Measurements from ENCODE around the gene FRMD4B.
"Not testable (repeated sequence)": the region's sequence is repeated elsewhere in the genome, so short reads cannot be mapped to it uniquely, and the experiment has no call there.

Gene FRMD4B

DNA sequence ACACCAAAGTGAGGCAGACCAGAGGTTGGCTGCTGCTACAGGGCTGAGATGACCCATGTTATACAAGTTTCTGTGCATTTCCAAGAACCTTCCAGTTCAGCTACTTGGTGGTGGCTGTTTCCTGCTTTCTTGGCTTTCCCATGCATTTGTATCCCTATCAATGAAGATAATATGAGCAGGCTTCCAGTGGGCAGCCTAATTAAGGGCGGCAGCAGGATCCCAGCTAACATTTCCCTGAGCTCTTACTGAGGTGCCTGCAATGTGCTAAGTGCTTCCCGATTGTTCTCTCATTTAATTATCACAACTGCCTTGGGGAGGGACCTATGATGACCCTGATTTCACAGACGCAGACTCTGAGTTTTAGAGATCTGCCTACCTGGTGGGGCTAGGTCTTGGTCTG, 95.5 kb downstream of the FRMD4B start:
- no peak overlapping the region for H3K4me3 ChIP-seq (ENCODE audit: low read depth, low read length)

GRCh38 chr3:69290006-69290405, 95.9 kb downstream of the FRMD4B start:
- no peak overlapping the region for H3K4me3 ChIP-seq (ENCODE audit: low read depth, low read length)

DNA sequence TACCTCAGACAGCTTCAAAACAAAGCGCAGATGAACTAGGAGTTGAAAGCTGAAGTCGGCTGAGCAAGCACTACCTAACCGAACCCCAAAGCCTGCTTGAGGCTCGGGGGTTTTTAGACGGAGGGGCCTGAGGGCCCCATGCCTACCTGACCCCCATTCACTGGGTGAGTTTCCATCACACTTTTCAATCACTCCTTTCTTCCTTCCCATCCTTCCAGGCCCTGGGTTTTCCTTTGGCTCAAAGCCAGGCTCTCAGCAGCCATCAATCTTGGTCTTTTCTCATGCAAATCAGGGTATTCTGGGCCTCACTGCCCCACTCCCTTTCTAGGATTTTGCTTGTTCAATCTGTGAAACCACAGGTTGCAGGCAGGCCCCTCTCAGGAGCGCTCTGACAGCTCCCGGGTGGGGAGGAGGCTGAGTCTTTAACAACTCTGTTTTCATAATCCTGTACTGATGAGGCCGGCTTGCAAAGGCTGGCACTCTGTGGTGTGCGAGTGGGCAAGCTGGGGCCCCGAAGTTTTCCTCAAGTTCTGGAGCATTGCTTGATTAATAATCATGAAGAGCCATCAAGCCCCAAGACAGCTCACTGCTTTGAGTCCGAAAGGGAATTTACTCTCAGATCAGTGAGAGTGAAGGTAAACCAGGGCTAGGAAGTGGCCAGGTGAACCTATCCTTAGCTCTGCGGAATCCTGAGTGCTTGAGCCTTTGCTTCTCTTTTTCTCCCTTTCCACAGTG, 97.6 kb downstream of the FRMD4B start:
- H3K4me3 ChIP-seq (ENCODE audit: low read depth, low read length) = no peak overlapping the region

- no peak overlapping the region for H3K4me3 ChIP-seq (ENCODE audit: low read depth, low read length)
Measured at GRCh38 chr3:69283913-69284611, 101.8 kb downstream of the FRMD4B start.

DNA sequence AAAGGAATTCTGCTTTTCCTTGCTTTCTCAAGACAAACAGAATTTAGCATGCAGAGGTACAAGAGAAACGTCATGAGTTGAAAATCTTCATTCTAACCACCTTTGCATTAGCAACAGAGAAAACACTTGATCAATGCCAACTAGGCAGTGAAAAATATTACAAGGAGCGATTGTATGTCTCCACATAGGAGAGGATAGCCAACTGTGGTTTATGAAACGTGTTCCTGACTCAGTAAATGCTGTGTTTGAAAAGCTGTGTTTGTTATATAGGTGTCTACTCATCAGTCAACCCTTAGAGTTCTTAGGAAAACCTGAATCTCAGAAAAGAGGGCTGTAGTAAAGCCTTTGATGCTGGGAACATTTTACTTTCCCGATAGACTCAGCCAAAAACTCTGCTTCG, 102.4 kb downstream of the FRMD4B start:
- no peak overlapping the region for H3K4me3 ChIP-seq (ENCODE audit: low read depth, low read length)

DNA sequence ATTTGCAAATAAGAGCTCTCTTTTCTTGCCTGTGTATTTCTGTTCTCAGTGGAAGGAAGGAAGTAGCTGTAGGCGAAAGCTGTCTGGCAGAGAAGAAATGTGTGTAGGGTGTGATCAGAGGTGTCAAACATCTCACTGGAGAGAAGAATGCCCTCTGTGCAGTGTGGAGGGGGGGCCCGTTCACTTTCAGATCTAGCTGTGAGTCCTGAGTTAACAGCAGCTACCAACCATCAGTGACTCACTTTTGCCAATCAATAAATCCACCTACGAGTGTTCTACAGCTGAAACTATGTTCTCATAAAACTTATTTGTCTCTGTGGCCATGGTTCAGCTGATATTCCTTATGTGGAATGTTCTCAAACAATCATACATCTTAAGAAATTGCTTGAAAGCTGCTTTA, 103.7 kb downstream of the FRMD4B start:
- no peak overlapping the region for H3K4me3 ChIP-seq (ENCODE audit: low read depth, low read length)

DNA sequence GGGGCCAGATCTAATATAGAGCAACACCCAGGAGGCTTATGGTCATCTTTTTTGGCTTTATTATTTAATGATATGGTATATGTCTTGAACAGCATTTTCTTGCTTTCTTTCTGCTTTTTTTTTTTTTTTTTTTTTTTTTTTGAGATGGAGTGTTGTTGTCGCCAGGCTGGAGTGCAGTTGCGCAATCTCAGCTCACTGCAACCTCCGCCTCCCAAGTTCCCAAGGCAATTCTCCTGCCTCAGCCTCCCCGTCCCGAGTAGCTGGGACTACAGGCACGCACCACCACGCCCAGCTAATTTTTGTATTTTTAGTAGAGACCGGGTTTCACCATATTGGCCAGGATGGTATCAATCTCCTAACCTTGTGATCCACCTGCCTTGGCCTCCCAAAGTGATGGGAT, 108.5 kb downstream of the FRMD4B start:
- H3K4me3 ChIP-seq (ENCODE audit: low read depth, low read length) = not testable (repeated sequence)

DNA sequence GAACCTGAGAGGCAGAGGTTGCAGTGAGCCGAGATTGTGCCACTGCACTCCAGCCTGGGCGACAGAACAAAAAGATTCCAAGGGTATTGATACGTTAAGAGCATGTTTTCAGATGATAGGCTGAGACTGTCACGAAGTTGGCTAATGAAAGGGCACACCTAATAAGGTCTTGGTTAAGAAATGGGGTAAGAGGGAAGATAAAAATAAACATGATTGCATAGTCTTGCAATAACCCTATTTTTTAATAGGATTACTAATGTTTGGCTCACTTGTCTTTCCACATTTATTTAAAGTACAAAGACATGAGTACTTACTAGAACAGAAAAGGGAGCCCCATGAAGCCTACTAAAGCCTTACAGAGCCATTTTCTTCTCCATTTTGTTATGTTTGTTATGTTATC, 109.0 kb downstream of the FRMD4B start:
- no peak overlapping the region for H3K4me3 ChIP-seq (ENCODE audit: low read depth, low read length)

DNA sequence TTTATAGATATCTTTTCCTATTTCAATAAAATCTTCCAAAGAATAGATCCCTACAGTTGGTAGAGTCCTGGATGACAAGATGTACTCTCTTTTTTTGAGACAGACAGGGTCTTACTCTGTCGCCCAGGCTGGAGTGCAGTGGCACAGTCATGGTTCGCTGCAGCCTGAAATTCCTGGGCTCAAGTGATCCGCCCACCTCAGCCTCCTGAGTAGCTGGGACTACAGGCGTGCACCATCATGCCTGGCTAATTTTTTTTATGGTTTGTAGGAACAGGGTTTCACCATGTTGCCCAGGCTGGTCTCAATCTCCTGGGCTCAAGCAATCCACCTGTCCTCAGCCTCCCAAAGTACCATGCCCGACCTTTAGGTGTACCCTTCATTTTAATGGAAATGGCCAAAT, 109.7 kb downstream of the FRMD4B start:
- H3K4me3 ChIP-seq (ENCODE audit: low read depth, low read length) = not testable (repeated sequence)

GRCh38 chr3:69273896-69274295, 112.0 kb downstream of the FRMD4B start:
- H3K4me3 ChIP-seq (ENCODE audit: low read depth, low read length) = no peak overlapping the region

DNA sequence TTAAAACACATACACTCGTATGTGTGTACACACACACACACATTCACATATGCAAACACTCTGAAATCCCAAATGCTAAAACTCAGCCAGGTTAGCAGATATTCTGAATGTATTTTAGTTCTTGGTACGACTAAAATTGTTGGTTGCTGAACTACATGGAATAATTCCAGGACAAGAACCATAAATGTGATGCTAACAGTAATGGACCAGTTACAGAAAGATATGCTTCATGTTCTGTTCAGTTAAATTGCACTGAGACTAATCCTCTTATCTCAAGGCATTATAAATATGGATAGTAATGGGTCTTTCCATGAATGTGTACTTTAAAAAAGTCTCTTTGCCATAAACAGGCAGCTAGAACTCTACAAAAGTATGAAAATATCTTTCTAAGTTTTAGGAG, 113.3 kb downstream of the FRMD4B start:
- no peak overlapping the region for H3K4me3 ChIP-seq (ENCODE audit: low read depth, low read length)

GRCh38 chr3:69271098-69271497, 114.8 kb downstream of the FRMD4B start:
- no peak overlapping the region for H3K4me3 ChIP-seq (ENCODE audit: low read depth, low read length)

DNA sequence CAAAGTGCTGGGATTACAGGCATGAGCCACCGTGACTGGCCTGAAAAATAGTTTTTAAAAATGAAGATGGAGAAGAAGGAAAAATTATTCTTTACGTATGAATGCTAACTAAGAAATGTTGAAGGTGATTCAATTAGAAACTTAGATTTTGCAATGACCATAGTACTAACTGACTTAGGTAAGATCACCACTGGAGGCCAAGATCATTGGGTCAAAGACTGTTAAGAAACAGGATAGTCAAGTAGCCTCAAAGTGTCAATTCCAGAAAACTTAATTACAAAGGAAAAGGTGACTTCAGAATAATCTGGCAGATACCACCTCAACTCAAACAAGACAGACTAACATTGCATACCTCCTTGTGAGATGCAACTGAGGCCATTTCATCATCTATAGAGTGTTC, 119.3 kb downstream of the FRMD4B start:
- no peak overlapping the region for H3K4me3 ChIP-seq (ENCODE audit: low read depth, low read length)

GRCh38 chr3:69266071-69266470, 119.8 kb downstream of the FRMD4B start:
- not testable (repeated sequence) for H3K4me3 ChIP-seq (ENCODE audit: low read depth, low read length)

GRCh38 chr3:69260843-69261405, 125.0 kb downstream of the FRMD4B start:
- H3K4me3 ChIP-seq (ENCODE audit: low read depth, low read length) = not testable (repeated sequence)

GRCh38 chr3:69260216-69260787, 125.6 kb downstream of the FRMD4B start:
- H3K4me3 ChIP-seq (ENCODE audit: low read depth, low read length) = no peak overlapping the region

DNA sequence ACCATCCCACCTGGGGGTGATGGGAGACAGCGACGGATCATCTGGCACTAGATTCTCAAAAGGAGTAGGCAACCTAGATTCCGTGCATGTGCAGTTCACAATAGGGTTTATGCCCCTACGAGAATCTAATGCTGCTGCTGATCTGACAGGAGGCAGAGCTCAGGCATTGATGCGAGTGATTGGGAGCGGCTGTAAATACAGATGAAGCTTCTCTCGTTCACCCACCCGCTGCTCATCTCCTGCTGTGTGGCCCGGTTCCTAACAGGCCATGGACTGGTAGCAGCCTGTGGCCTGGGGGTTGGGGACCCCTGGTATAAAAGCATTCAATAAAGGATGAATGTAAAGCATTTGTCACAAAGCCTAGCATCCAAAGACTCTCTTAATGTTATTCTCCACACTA, 126.8 kb downstream of the FRMD4B start:
- H3K4me3 ChIP-seq (ENCODE audit: low read depth, low read length) = no peak overlapping the region

GRCh38 chr3:69255928-69256327, 130.0 kb downstream of the FRMD4B start:
- no peak overlapping the region for H3K4me3 ChIP-seq (ENCODE audit: low read depth, low read length)

DNA sequence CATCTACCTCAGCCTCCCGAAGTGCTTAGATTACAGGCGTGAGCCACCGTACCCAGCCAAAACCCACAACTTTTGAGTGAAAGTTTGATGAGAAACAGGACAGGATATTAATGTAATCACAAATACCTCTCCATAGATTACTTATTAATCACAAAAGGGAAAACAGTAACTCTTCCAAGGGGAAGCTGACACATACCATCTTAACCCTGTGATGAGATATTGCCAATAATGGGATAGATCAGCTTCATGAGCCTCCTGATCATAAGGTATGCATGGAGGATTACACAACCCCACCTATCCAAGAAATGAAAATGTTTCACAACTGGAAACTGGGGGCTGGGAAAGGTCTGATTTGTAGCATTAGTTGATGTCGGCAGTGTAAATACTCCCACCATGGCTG, 131.5 kb downstream of the FRMD4B start:
- H3K4me3 ChIP-seq (ENCODE audit: low read depth, low read length) = no peak overlapping the region

- H3K4me3 ChIP-seq (ENCODE audit: low read depth, low read length) = no peak overlapping the region
Measured at GRCh38 chr3:69252631-69253030, 133.3 kb downstream of the FRMD4B start.

- no peak overlapping the region for H3K4me3 ChIP-seq (ENCODE audit: low read depth, low read length)
Measured at GRCh38 chr3:69252141-69252540, 133.7 kb downstream of the FRMD4B start.
